ENCODE data around the gene PDE9A. TPM values are rescaled to one million over a fixed set of nuclear protein-coding genes. Genes with fewer than 3 reads are reported as not detected.

Gene PDE9A
- total RNA-seq, 1 experiment from 2014 or later = 31.9 TPM

- Histone ChIP-seq H2BK20ac (ENCODE audit: low read depth, low read length, poor library complexity, severe bottlenecking) (no peak overlapping the region), H3K23ac (ENCODE audit: insufficient read length, low read depth, low read length) (no peak overlapping the region), H3K79me2 (ENCODE audit: insufficient read depth, low read length) (no peaks in the 10 kb centered on the region), H4K20me1 (ENCODE audit: control insufficient read depth, insufficient read depth, insufficient read length) (no peaks in the 10 kb centered on the region), H3K4ac (ENCODE audit: low read depth, low read length) (no peak overlapping the region), H2BK120ac (ENCODE audit: low read depth, low read length, poor library complexity, severe bottlenecking) (no peak overlapping the region), H3K79me1 (ENCODE audit: insufficient read depth, low read depth, low read length, poor library complexity, severe bottlenecking) (no peaks in the 10 kb centered on the region), H3K4me1 (ENCODE audit: insufficient read depth, low read length) (no peaks in the 10 kb centered on the region), H3K27me3 (ENCODE audit: insufficient read depth, low read length) (no peaks in the 10 kb centered on the region), H4K91ac (ENCODE audit: insufficient read length, low read depth, low read length) (no peak overlapping the region), H2BK12ac (ENCODE audit: insufficient read length, low read depth, low read length) (no peak overlapping the region), H3K18ac (ENCODE audit: insufficient read length, low read depth, low read length) (no peak overlapping the region), H3K9me3 (ENCODE audit: control insufficient read depth, low read depth, low read length) (no peaks in the 10 kb centered on the region), H2BK15ac (ENCODE audit: low read depth, low read length) (no peak overlapping the region), H4K5ac (ENCODE audit: insufficient read length, low read depth, low read length) (no peak overlapping the region), H2BK5ac (ENCODE audit: insufficient read length, low read length) (no peak overlapping the region), H3K23me2 (ENCODE audit: insufficient read length, low read depth, low read length, poor library complexity, severe bottlenecking) (no peaks in the 10 kb centered on the region), H3K4me2 (ENCODE audit: insufficient read depth, insufficient read length, low read length) (no peak overlapping the region), H3K14ac (ENCODE audit: insufficient read depth, low read length) (no peak overlapping the region), H3K27ac (ENCODE audit: insufficient read length, low read depth, low read length) (no peak overlapping the region), H3K56ac (ENCODE audit: insufficient read length, low read depth, low read length) (no peak overlapping the region), H2AFZ (ENCODE audit: low read length) (no peak overlapping the region), H2AK5ac (ENCODE audit: insufficient read length, low read length) (no peak overlapping the region), H4K8ac (replicated peaks; ENCODE audit: insufficient read length, low read depth, low read length) (no peak overlapping the region), H3T11ph (ENCODE audit: low read length) (no peak overlapping the region), H3K9ac (ENCODE audit: extremely low read depth, insufficient read length, low read length) (no peak overlapping the region)
- no peak overlapping the region; a peak in 1 of 7 replicates for H3K27ac Mint-ChIP-seq
- H3K36me3 Mint-ChIP-seq (ENCODE audit: insufficient read depth in 1 of 3, low read depth in 3 of 3) = peaks cover 31 to 56% (median 46%) of the 10 kb centered on the region in 3 experiments
- no peaks in the 10 kb centered on the region for H3K27me3 Mint-ChIP-seq (ENCODE audit: low read depth)
- H3K4me1 Mint-ChIP-seq = peaks cover 0 to 5% of the 10 kb centered on the region in 2 experiments; a peak in 1 of 4 replicates
- H3K4me3 Mint-ChIP-seq = no peak overlapping the region
- TF ChIP-seq CTCF (conservative IDR thresholded peaks at IDR 0.05) = no peak
- no peaks in the 10 kb centered on the region for H3K9me3 Mint-ChIP-seq
- no peak for DNase-seq
These were observed 106.1 kb downstream of the PDE9A start for GRCh38 chr21:42759594-42759927.
